NCI-H1105 treated with DMSO at 0.1 percent for 48 hours (cell line): Measurements from ENCODE around the gene LRRC2.
"Not testable (repeated sequence)": the region's sequence is repeated elsewhere in the genome, so short reads cannot be mapped to it uniquely, and the experiment has no call there.

Source experiments
- DNase-seq: peaks from one replicate; lab custom pipeline; 2025; lab: John Stamatoyannopoulos, UW

The LRRC2 gene

DNA sequence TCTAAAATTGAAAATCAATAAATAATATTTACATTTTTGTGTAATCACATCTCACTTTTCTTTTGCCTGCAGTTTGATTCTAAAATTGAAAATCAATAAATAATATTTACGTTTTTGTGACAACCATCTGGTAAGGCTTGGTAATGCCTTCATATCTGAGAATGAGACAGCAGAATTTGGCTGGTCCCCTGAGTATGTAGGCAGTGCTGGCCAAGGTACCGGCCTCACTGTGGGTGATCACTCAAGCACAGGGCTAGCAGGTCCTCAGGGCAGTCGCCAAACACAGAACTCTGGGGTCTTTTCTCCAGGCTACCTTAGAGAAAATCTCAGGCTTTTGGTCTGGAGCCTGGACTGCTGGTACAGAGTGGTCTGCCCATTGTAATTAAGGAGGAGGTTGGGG lies 42.1 kb downstream of the LRRC2 start:
- no peak for DNase-seq

DNA sequence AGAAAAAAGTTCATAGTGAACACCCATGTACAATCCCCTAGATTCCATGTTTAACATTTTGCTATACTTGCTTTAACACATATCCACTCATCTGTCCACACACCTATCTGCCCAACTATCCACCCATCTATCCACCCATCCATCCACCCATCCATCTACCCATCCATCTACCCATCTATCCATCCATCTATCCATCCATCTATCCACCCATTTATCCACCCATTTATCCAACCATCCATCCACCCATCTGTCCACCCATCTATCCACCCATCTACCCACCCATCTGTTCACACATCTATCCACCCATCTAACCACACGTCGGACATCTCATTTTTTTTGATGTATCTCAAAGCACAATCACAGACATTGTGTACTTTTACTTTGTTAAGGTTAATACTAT lies 42.5 kb downstream of the LRRC2 start:
- DNase-seq = no peak

DNA sequence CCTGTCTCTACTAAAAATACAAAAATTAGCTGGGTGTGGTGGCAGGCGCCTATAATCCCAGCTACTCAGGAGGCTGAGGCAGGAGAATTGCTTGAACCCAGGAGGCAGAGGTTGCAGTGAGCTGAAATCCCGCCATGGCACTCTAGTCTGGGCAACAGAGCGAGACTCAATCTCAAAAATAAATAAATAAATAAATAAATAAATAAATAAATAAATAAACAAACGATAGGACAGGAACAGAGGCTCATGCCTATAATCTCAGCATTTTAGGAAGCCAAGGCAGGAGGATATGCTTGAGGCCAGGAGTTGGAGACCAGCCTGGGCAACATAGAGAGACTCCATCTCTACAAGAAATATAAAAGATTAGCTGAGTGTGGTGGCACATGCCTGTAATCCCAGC lies 43.9 kb downstream of the LRRC2 start:
- not testable (repeated sequence) for DNase-seq

DNA sequence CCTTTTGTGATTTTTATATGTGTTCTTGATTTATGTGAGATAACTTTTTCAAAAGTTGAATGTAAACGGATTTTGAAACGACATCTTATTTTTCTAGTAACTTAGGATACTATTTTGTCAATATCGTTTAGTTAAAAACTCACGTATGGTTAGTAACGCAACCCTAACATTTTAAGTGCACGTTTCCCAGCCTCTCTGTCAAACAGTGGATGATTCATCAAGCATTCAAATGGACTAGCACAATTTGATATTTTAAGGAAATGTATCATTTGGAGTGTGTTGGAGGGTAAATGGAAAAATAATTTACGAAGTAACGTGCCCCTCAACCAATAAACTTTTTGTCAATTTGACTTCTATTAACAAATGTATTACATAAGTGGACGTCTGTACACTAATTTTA lies 45.0 kb downstream of the LRRC2 start:
- no peak for DNase-seq

DNA sequence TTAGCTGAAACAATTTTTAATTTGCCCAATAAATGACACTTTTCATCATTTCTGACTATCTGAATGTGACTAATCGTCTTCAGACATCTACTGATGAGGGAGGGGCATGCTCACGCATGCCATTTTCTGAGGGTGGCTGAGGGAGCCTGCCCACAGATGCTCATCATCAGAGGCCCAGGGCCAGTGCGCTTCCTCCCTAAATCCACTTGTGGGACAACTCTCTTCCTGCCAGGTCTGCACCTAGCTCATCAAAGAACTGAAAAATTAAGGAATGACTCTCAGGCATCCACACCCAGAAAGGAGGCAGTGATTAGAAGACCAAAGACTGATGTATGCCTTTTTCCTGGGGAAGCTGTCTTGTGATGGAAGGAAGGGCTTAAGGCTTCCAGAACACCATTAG lies 45.6 kb downstream of the LRRC2 start:
- DNase-seq = no peak

DNA sequence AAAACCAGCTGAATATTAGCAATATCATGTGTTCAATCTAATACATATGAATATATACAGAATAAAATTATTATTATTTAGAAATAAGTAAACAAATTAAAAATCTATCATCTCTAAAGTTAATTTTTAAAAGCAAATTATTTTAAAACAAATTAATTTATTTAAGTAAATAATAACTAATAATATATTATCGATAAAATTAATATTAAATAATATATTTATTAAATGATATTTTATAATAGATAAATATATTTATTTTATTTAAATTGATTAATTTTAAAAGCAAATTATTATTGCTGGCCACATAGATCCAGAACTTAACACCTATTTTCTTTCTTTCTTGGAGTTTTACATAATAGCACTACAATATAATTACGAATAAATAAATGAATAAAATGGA lies 46.1 kb downstream of the LRRC2 start:
- DNase-seq = no peak

DNA sequence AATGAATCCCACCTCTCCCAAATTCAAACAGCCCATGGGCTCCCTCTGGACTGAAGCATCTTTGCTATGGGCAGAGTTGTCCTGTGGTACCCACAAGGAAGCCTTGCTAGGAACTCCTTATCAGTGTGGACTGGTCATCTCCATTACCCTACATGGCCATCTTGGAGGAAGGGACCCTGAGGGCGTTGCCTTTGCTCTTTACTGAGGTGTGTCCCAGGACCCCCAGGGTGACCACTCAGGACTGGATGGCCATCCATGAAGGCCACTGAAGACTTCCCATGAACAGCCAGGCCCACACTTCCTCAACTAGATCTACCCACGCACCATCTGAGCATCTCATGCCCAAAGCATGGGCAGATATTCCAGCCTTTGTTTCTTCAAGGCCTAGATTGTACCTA lies 48.3 kb downstream of the LRRC2 start:
- DNase-seq = no peak

DNA sequence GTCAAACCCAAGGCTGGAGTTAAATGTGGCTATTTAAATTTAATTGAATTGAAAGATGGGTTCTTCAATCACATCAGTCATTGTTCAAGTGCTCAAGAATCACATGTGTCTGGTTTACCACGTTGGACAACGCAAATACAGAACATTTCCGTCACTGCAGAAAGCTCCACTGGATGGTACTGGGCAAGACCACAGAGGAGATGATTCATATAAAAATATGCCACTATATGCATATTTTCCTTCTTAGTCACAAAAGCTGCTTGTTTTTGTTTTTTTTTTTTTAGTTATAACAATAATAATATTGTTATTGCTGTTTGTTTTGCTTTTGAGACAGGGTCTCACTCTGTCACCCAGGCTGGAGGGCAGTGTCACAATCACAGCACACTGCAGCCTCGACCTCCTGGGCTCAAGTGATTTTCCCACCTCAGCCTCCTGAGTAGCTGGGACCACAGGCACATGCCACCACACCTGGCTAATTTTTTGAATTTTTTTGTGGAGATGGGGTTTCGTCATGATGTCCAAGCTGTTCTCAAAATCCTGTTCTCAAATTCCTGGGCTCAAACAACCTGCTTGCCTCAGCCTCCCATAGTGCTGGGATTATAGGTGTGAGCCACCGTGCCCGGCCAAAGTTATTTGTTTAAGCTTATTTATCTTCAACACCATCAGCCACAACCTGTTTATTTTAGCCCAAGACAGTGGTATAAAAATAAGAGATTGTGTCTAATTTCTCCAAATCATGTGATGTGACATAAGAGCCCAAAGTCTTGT lies 48.9 kb downstream of the LRRC2 start:
- no peak for DNase-seq

DNA sequence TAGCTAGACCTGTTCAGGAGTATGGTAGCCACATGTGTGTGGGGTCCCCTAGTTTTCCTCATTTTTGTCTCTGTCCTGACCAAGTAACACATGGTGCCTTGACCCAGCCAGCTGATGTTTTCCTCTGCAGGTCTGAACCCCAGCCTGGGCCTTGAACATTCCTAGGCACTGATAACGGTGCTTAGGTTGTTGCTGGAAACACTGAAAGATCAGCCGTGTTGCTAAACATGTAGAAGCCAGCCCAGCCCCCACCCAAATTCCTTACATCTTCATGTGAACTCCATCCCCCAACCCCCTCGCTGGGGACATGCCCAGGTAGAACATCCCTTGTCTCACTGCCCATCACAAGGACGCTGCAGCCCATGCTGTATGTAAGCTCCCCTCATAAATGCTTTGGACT lies 49.6 kb downstream of the LRRC2 start:
- DNase-seq = no peak

DNA sequence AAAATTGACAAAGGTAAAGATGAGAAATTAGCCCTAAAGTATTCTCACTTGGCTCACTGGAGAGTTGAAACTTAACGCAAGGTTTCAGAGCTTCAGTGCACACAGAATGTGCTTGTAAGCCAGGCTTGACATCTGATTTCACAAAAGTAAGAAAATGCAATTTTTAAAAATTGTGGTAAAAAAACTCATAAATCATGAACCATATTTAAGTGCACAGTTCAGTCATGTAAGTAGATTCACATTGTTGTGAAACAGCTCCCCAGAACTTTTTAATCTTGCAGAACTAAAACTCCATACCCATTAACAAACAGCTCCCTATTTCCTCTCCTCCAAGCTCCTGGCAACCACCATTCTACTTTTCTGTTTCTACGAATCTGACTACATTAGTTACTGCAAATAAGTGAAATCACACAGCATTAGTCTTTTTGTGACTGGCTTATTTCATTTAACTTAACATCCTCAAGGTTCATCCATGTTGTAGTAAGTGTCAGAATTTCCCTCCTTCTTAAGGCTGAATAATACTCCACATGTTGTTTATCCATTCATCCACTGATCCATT lies 53.8 kb downstream of the LRRC2 start:
- no peak for DNase-seq

DNA sequence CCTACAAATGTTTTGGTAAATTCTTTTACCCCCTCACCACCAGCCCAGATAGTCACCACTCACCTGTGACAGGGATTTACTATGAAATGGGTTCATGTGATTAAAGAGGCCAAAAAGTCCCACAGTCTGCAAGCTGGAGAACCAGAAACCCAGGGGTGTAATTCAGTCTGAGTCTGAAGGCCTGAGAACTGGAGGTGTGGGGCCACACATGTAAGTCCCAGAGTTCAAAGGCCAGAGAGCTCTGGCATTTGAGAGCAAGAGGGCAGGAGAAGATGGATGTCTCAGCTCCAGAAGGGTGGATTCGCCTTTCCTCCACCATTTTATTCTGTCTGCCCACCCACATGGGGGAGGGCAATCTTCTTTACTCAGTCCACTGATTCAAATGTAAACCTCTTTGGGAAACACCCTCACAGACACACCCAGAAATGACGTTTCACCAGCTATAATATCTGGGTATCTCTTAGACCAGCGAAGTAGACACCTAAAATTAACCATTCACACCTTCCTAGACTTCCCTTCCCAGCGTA lies 56.4 kb downstream of the LRRC2 start:
- no peak for DNase-seq

DNA sequence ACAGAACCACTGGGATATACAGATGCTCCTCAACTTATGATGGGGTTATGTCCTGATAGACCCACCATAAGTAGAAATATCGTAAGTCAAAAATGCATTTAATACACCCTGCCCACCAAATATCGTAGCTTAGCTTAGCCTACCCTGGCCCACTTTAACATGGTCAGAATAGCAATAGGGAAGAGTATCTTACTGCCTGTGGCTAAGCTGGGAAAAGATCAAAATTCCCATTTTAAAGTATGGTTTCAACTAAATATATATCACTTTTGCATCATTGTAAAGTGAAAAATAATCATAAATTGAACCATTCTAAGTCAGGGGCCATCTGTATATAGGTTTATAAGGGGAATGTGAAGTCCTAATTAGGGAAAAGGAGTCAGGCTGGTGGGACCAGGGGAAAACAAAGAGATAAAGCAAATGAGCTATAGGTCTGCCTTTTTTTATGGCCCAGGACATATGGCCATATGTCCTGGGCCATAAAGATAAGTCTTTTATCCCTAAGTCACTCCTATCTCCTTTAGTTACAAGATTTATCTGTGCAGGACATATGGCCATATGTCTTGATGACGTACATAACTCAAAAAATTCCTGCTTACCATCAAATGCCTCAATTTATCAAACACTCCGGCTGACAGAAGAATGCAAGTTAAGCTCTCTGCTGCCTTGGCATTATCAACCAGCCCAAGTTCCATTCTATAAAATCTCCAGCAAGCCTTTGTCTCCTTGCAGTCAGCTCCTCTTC lies 57.1 kb downstream of the LRRC2 start:
- no peak for DNase-seq

DNA sequence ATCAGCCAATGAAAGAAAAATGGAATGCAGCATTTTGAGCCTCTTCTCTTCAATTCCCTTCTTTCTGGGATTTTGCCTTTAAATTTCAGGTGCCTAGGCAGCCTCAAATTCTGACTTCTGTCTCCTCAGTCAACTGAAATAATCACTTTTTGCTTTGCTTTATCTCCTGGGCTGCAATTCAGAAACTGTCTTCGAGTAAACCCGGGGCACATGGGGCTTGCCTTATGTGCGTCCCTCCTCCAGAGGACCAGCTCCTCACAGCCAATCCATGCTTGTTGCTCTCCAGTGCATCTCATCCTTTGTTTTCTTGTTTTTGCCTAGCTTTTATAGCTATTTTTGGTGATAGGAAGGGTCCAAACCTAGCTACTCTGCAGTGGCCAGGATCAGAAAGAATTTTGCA lies 59.6 kb downstream of the LRRC2 start:
- no peak for DNase-seq

DNA sequence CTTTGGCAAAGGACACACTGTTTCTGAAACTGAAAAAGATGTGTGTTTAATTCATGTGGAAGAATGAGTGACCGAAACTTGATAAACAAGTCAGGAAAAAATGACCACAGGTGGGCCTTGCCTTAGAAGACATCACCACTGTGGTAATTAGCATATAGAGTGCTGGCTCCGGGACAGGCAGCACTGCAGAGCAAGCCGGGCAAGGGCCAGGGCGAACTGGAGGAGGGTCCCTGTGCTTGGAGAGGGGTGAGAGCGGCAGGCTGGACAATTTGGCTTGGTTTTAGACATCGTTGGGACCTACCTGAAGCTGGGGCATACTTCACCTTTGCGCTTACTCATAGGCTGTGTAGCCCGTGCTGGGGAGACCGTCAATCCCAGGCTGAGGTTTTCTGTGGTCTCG lies 60.1 kb downstream of the LRRC2 start:
- DNase-seq = no peak

DNA sequence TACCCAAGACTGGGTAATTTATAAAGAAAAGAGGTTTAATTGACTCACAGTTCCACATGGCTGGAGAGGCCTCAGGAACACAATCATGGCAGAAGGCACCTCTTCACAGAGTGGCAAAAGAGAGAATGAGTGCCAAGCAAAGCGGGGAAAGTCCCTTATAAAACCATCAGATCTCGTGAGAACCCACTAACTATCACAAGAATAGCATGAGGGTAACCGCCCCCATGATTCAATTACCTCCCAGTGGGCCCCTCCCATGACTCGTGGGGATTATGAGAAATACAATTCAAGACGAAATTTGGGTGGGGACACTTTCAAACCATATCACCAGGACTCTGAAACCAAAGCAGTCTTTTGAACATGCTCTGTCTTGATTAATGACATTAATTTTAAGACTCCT lies 61.3 kb downstream of the LRRC2 start:
- DNase-seq = no peak

DNA sequence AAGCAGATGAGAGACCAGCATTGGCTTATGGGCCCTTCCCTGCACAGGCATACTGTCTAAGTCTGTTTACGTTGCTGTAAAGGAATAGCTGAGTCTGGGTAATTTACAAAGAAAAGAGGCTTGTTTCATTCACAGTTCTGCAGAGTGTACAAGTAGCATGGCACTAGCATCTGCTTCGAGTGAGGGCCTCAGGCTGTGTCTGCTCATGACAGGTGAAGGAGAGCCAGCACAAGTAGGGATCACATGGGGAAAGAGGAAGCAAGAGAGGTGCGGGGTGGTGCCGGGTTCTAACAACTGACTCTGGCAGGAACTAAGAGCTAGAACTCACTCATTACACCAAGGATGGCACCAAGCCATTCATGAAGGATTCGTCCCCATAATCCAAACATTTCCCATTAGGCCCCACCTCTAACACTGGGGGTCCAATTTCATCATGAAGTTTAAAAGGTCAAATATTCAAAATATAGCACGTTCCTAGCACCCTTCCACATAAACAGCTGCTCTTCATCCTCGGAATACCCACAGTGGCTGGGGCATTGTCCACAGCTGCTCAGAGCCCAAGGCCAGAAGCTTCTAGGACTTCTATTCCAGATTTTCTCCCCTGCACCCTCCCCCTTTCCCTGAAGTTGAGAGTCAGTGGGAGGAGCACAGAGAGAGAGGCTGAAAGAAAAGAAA lies 62.8 kb downstream of the LRRC2 start:
- DNase-seq = no peak

DNA sequence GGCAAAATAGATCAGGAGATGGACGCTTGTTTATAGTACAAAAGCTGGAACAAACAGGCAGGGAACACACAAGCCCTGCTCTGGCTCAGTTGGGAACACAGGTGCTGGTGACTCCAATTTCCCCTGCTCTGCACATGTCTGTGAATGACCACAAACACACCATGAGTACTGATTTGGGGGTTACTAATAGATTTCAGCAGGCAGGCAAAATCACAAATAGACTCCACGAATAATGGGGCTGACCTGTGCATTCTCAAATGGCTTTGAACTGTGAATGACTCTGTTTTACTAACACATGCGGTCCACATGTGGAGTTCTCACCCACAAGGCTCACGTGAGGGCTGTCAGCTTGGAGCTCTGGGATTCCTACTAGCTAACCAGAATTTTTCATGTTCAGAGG lies 64.4 kb downstream of the LRRC2 start:
- DNase-seq = no peak

DNA sequence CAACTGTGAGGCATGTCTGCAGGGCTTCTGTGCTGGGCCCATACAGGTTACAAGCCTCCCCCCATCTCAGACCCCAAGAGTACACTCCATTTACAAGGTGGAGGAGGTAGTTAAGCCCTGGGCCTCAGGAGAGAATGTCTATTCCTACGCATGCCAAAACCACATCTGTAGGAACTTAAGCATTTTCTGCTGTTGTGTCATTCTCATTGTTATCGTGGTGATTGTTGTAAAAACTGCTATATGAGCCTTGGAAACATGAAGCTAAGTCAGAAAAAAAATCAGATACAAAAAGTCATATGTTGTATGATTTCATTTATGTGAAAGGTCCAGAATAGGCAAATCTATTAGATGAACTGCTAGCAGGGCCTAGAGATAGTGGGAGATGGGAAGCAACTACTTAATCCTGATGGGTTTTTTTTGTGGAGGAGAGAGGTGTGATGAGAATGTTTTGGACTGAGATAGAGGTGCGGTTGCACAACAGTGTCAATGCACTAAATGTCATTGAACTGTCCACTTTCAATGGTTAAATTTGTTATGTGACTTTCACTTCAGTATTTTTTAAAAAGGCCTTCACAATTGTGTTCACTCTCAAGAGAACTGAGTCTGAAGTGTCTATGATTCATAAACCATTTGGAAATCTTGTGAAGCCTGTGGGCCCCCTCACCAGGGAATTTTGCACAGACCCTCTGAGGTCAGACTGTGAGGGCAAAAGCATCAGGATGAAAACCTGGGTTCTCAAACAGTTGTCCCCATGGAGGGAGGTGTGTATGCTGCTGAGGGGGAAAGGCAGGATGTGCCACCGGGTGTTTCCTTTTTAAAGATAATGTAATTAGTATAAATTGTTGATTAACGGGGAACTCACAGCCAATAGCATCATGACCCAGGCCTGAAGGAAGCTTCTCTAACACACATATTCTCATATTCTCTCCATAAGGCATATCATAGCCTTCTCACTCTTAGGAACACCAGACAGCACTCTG lies 65.2 kb downstream of the LRRC2 start:
- DNase-seq = no peak

DNA sequence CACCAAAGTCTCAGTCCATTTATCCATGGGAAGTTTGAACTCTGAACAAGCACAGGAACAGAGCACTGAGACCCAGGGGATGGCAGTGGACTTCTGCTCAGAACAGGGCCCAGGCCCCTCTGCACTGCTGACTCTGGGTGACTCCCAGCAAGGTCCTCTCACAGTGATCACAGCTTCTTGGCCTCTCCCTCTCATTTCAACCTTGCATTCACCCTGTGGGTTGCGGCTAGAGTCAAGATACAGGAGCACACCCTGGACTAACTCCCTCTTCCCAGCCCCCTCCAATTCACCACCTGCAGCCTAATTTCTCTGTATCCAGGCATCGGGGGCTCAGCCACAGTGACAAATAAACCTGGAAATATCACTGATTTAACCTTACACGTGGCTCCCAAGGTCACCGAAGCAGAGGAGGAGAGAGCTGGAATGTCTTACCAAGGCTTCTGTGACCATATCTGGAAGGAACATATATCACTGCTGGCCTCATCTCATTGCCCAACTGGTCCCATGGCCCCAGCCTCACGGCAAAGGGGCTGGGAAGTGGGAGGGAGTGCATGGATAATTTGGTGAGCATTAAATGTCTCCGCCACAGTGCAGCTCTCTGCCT lies 67.1 kb downstream of the LRRC2 start:
- DNase-seq = no peak

DNA sequence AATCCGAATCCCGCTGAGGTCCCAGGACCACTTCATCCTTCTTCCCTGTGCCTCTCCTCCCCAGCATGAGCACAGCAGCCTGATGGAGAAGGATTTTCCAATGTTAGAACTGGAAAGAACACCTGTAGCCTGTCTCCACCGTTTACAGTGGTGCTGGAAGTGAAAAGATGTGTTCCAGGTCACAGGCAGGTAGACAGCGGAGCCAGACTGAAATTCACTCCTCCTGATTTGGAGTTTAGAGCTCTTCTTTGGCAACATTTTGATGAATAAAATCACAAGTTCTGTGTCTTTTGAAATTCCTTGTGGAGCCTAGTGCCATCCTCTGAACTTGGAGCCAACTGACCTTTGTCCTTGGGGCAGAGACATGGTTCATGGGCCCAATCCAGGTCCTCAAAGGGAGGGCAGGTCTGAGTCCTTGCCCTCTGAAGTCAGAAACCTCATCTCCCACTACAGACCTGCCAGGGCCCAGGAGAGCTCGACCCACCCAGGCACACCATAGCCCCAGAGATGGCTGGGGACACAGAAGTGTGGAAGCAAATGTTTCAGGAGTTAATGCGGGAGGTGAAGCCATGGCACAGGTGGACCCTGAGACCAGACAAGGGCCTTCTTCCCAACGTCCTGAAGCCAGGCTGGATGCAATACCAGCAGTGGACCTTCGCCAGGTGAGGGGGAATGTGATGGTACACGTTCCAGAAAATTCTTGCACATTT lies 68.4 kb downstream of the LRRC2 start, which contains the start of gene RTP3:
RTP3 (plus strand) TSS at position 421 of the 710 bp plus-strand sequence; CDS start at position 508, 87 bp downstream.
- DNase-seq = no peak
